Sigmoid colon (tissue), 7 donors: Measurements from ENCODE around the gene LDLRAD1. TPM values are rescaled to one million over a fixed set of nuclear protein-coding genes. Genes with fewer than 3 reads are reported as not detected.
"Not testable (repeated sequence)": the region's sequence is repeated elsewhere in the genome, so short reads cannot be mapped to it uniquely, and the experiment has no call there.

ENCODE experiments used
- DNase-seq: peaks from one replicate; pipeline ENCODE4 v3.0.0-alpha.2; 2019
- H3K27ac ChIP-seq, 4 donors: fragments of 200-600 bp; sonication (generic); one replicate each; pipeline ENCODE4 v1.5.1; 2016 to 2019; ENCODE audit warnings: mild to moderate bottlenecking in 1 of 4
- H3K27me3 ChIP-seq, 3 donors: fragments of 200-600 bp; sonication (generic); one replicate each; pipeline ENCODE4 v1.5.1; 2019; ENCODE audit warnings: mild to moderate bottlenecking in 1 of 3
- H3K36me3 ChIP-seq, 4 donors: fragments of 200-600 bp; sonication (generic); one replicate each; pipeline ENCODE4 v1.5.1; 2016 to 2019
- H3K4me1 ChIP-seq, 4 donors: fragments of 200-600 bp; sonication (generic); one replicate each; pipeline ENCODE4 v1.5.1; 2017 to 2019
- H3K4me3 ChIP-seq, 4 donors: fragments of 200-600 bp; sonication (generic); one replicate each; pipeline ENCODE4 v1.5.1; 2017 to 2019; ENCODE audit warnings: mild to moderate bottlenecking in 2 of 4, moderate library complexity in 1 of 4
- H3K9me3 ChIP-seq, 4 donors: fragments of 200-600 bp in 3 of 4; sonication (generic) in 3 of 4; one replicate each; pipeline versions ENCODE4 v1.5.1 to v1.6.1; 2013 to 2019
- CTCF ChIP-seq, 4 experiments: fragments of 450-650 bp in 3 of 4; fragments of 200-600 bp in 1 of 4; IDR thresholded peaks; one replicate each; pipeline ENCODE4 v1.5.1; 2016 to 2019; ENCODE audit warnings: antibody characterized with exemption in 4 of 4, mild to moderate bottlenecking in 3 of 4, moderate library complexity in 2 of 4
- EP300 ChIP-seq, 4 donors: sonication (generic); formaldehyde crosslinking; IDR thresholded peaks; one replicate each; pipeline ENCODE4 v1.6.1; 2017; ENCODE audit warnings: antibody characterized with exemption in 4 of 4
- POLR2A ChIP-seq, 2 donors: fragments of 450-650 bp; IDR thresholded peaks; one replicate each; pipeline ENCODE4 v1.6.1; 2016; ENCODE audit warnings: antibody characterized with exemption in 2 of 2, mild to moderate bottlenecking in 2 of 2, moderate library complexity in 2 of 2
- POLR2AphosphoS5 ChIP-seq, 4 donors: sonication (generic); formaldehyde crosslinking; IDR thresholded peaks; one replicate each; pipeline ENCODE4 v1.6.1; 2017; ENCODE audit warnings: antibody characterized with exemption in 4 of 4
- WGBS, 2 donors: extraction: QIAGEN DNeasy Blood & Tissue Kit; methylation state at CpG; one replicate each; pipeline ENCODE4 v1.1.7; 2013; 5-methylcytosine and 5-hydroxymethylcytosine counted together
- intact Hi-C: fragments of 100-400 bp; cut with DNase I; formaldehyde crosslinking; loops from one replicate; pipeline ENCODE4 v1.15.1; 2023
- polyA plus RNA-seq, 3 donors: library from polyadenylated mRNA; stranded (reverse); fragments of 200-250 nt; gene quantifications; one replicate each; pipeline ENCODE4 v1.2.3, GENCODE V29; 2013
- total RNA-seq, 4 donors: library from RNA; depleted of rRNA; stranded (reverse); fragments of >200 nt; gene quantifications; one replicate each; pipeline ENCODE4 v1.1.0, GENCODE V29; 2016
- donor health status: healthy with polysubstance abuse.
- donor health status: Bipolar disorder and iron deficiency.
- donor health status: healthy.

Gene LDLRAD1
- total and polyA plus RNA-seq, 7 donors, result not detected

- Histone ChIP-seq H3K27me3 (no peaks in the 10 kb centered on the region), H3K4me3 (no peak overlapping the region), H3K36me3 (peaks cover 0 to 38% (median 17%) of the 10 kb centered on the region in 4 donors), H3K27ac (no peak overlapping the region), H3K4me1 (no peaks in the 10 kb centered on the region), H3K9me3 (no peaks in the 10 kb centered on the region)
- no peak for DNase-seq
- WGBS, 2 donors, result 77 to 86% methylated on average over 5 of the region's 5 CpGs
- TF ChIP-seq EP300 (IDR thresholded peaks at IDR 0.05) (no peak), CTCF (IDR thresholded peaks at IDR 0.05) (no peak), POLR2A (IDR thresholded peaks at IDR 0.05) (no peak), POLR2AphosphoS5 (IDR thresholded peaks at IDR 0.05) (no peak)
- intact Hi-C loops, result no loop called here
Measured at GRCh38 chr1:54027848-54028247, 9.9 kb upstream of the LDLRAD1 start.

- intact Hi-C loops, DNase-seq, H3K9me3 ChIP-seq, H3K36me3 ChIP-seq, H3K4me3 ChIP-seq, H3K27ac ChIP-seq, H3K27me3 ChIP-seq, H3K4me1 ChIP-seq: not testable (repeated sequence)
- WGBS, 2 donors, result 90 to 96% methylated on average over 1 of the region's 1 CpG
Measured at GRCh38 chr1:54024811-54025210, 6.8 kb upstream of the LDLRAD1 start.

- Histone ChIP-seq H3K27ac (no peak overlapping the region), H3K4me3 (no peak overlapping the region), H3K27me3 (no peaks in the 10 kb centered on the region), H3K4me1 (no peaks in the 10 kb centered on the region), H3K36me3 (peaks cover 0 to 5% (median 1%) of the 10 kb centered on the region in 4 donors), H3K9me3 (no peaks in the 10 kb centered on the region)
- no peak for DNase-seq
- intact Hi-C loops, result no loop called here
- TF ChIP-seq EP300 (IDR thresholded peaks at IDR 0.05) (no peak), CTCF (IDR thresholded peaks at IDR 0.05) (no peak), POLR2AphosphoS5 (IDR thresholded peaks at IDR 0.05) (no peak), POLR2A (IDR thresholded peaks at IDR 0.05) (no peak)
- WGBS, 2 donors, result 71 to 84% methylated on average over 2 of the region's 2 CpGs
Measured at GRCh38 chr1:54024358-54024757, 6.4 kb upstream of the LDLRAD1 start.

GRCh38 chr1:54019562-54020176, 1.7 kb upstream of the LDLRAD1 start:
- H3K4me1 ChIP-seq, intact Hi-C loops: not testable (repeated sequence)
- WGBS, 2 donors, result 80 to 87% methylated on average over 10 of the region's 10 CpGs

GRCh38 chr1:54018635-54019034, 649 bp upstream of the LDLRAD1 start:
- Histone ChIP-seq H3K27me3 (peaks cover 0 to 6% (median 0%) of the 10 kb centered on the region in 3 donors), H3K4me1 (no peaks in the 10 kb centered on the region), H3K36me3 (no peaks in the 10 kb centered on the region), H3K27ac (no peak overlapping the region), H3K9me3 (no peaks in the 10 kb centered on the region), H3K4me3 (no peak overlapping the region)
- WGBS, 2 donors, result 71 to 80% methylated on average over 5 of the region's 5 CpGs
- intact Hi-C loops, result no loop called here
- TF ChIP-seq POLR2AphosphoS5 (IDR thresholded peaks at IDR 0.05) (no peak), CTCF (IDR thresholded peaks at IDR 0.05) (no peak), POLR2A (IDR thresholded peaks at IDR 0.05) (no peak), EP300 (IDR thresholded peaks at IDR 0.05) (no peak)
- DNase-seq, result no peak

More at GRCh38 chr1:54019562-54020176, 1.7 kb upstream of the LDLRAD1 start:
- H3K27ac ChIP-seq, H3K27me3 ChIP-seq, H3K36me3 ChIP-seq, DNase-seq, H3K4me3 ChIP-seq, H3K9me3 ChIP-seq: not testable (repeated sequence)
